Lung (tissue), 12 donors: ENCODE results near the gene MIER3. TPM values are rescaled to one million over a fixed set of nuclear protein-coding genes. Genes with fewer than 3 reads are reported as not detected.
A peak's percentile ranks its signal among the peaks of the same experiment; 100 is the strongest.

ENCODE experiments used
- ATAC-seq: fragments of 200-7000 bp; cut with Tn5 transposase; one replicate; pipeline ENCODE4 v1.9.1; 2020; ENCODE audit warnings: moderate number of reproducible peaks; ENCODE audit not compliant: insufficient read depth, low FRiP score
- DNase-seq, 3 donors: peaks; one replicate each; pipeline ENCODE4 v3.0.0-alpha.2; 2013 to 2017
- H3K27ac ChIP-seq, 2 donors: one replicate each; pipeline ENCODE4 v1.5.1; 2013; ENCODE audit warnings: mild to moderate bottlenecking in 2 of 2, moderate library complexity in 2 of 2, control low read depth in 1 of 2, inconsistent platforms in 1 of 2, low read depth in 1 of 2, low read length in 1 of 2
- H3K27me3 ChIP-seq, 3 donors: one replicate each; pipeline ENCODE4 v1.5.1; 2013; ENCODE audit warnings: low read length in 2 of 3; ENCODE audit not compliant: control insufficient read depth in 3 of 3, insufficient read depth in 3 of 3
- H3K36me3 ChIP-seq, 4 donors: one replicate each; pipeline ENCODE4 v1.5.1; 2013; ENCODE audit warnings: low read length in 4 of 4, mild to moderate bottlenecking in 1 of 4, moderate library complexity in 1 of 4; ENCODE audit not compliant: control insufficient read depth in 4 of 4, insufficient read depth in 4 of 4
- H3K4me1 ChIP-seq, 5 donors: one replicate each; pipeline ENCODE4 v1.5.1; 2013; ENCODE audit warnings: low read length in 5 of 5, mild to moderate bottlenecking in 2 of 5, moderate library complexity in 1 of 5; ENCODE audit not compliant: control insufficient read depth in 5 of 5, insufficient read depth in 5 of 5
- H3K4me3 ChIP-seq: one replicate; pipeline ENCODE4 v1.5.1; 2013; ENCODE audit warnings: mild to moderate bottlenecking, control low read depth, moderate library complexity
- H3K9ac ChIP-seq, 2 donors: one replicate each; pipeline ENCODE4 v1.5.1; 2013; ENCODE audit warnings: low read length in 2 of 2, control low read depth in 1 of 2; ENCODE audit not compliant: insufficient read depth in 1 of 2
- H3K9me3 ChIP-seq, 4 donors: one replicate each; pipeline ENCODE4 v1.5.1; 2013; ENCODE audit warnings: low read length in 3 of 4, mild to moderate bottlenecking in 1 of 4, moderate library complexity in 1 of 4; ENCODE audit not compliant: control insufficient read depth in 4 of 4, insufficient read depth in 3 of 4
- WGBS, 2 donors: extraction: QIAGEN DNeasy Blood & Tissue Kit; methylation state at CpG; one replicate each; pipeline ENCODE4 v1.1.7; 2013; 5-methylcytosine and 5-hydroxymethylcytosine counted together
- polyA plus RNA-seq, 2 donors: library from polyadenylated mRNA; stranded (reverse); fragments of 200-250 nt; gene quantifications; one replicate each; pipeline ENCODE4 v1.2.1, GENCODE V29; 2013
- total RNA-seq, 2 donors: library from RNA; depleted of rRNA in 1 of 2; stranded (reverse); fragments of >200 nt in 1 of 2; gene quantifications; one replicate each; pipeline ENCODE4 v1.2.1, GENCODE V29; 2014 to 2021
- TF ChIP-seq, protein P1 (sequence below): IDR thresholded peaks from 2 replicates; pipeline ENCODE4 v1.5.1; 2012; ENCODE audit warnings: mild to moderate bottlenecking; ENCODE audit errors: control extremely low read depth, extremely low read depth
- donor health status: control.
- donor health status: control.
- donor health status: Bipolar disorder and iron deficiency.
- donor health status: healthy.
- donor health status: DM: yes; HTN: yes; CAD: no.

The MIER3 gene
- total and polyA plus RNA-seq, 4 donors, result 4.9 to 26.7 (median 10.6) TPM

DNA sequence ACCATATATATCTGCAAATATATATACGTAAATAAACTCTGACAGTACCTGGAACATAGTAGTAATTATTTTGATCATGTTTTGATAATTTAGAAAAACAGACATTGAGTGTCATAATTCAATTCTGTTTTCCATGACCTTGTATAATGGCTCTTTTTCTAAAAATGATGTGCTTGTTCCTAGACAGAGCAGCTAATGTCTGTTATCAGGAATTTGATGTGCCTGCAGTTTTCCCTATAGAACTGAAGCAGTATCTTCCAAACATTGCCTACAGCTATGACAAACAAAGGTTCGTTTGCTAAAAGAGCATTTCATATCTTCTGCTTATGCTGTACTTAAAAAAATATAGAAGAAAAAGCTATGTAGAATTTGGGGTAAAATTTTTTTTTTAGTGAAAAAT is 37.2 kb downstream of the MIER3 start:
- TF ChIP-seq, protein P1, sequence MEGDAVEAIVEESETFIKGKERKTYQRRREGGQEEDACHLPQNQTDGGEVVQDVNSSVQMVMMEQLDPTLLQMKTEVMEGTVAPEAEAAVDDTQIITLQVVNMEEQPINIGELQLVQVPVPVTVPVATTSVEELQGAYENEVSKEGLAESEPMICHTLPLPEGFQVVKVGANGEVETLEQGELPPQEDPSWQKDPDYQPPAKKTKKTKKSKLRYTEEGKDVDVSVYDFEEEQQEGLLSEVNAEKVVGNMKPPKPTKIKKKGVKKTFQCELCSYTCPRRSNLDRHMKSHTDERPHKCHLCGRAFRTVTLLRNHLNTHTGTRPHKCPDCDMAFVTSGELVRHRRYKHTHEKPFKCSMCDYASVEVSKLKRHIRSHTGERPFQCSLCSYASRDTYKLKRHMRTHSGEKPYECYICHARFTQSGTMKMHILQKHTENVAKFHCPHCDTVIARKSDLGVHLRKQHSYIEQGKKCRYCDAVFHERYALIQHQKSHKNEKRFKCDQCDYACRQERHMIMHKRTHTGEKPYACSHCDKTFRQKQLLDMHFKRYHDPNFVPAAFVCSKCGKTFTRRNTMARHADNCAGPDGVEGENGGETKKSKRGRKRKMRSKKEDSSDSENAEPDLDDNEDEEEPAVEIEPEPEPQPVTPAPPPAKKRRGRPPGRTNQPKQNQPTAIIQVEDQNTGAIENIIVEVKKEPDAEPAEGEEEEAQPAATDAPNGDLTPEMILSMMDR, result no peak
- peaks cover 0 to 9% (median 1%) of the 10 kb centered on the region in 4 donors for H3K36me3 ChIP-seq
- H3K27ac ChIP-seq, result no peak overlapping the region
- 93 to 96% methylated on average over 2 of the region's 2 CpGs for WGBS, 2 donors
- DNase-seq (no peak), ATAC-seq (no peak)
- H3K27me3 ChIP-seq, result no peaks in the 10 kb centered on the region
- H3K4me3 ChIP-seq, result no peak overlapping the region
- H3K4me1 ChIP-seq, result peaks cover 0 to 9% (median 3%) of the 10 kb centered on the region in 5 donors
- no peaks in the 10 kb centered on the region for H3K9me3 ChIP-seq
- H3K9ac ChIP-seq, result no peak overlapping the region

DNA sequence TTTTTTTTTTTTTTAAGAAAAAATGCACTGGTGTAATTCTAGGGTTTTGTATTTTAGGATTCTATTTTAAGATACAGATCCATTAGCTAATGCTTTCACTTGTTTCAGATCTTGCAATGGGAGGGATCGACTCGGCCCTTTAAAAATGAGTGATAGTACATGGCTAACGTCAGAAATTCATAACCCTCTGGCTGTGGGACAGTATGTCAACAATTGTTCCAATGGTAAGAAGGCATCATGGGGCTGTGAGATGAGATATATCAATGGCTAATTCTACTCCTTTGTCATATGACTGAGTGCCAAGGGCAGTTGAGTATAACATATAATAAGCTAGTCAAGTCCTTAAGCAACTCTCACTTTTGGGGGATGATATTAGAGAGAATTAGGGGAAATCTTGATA is 38.2 kb downstream of the MIER3 start:
- no peak for DNase-seq
- H3K36me3 ChIP-seq, result peaks cover 0 to 9% (median 1%) of the 10 kb centered on the region in 4 donors
- H3K4me3 ChIP-seq, result no peak overlapping the region
- H3K27me3 ChIP-seq, result no peaks in the 10 kb centered on the region
- no peak overlapping the region for H3K9ac ChIP-seq
- H3K27ac ChIP-seq, result no peak overlapping the region
- no peak for ATAC-seq
- no peaks in the 10 kb centered on the region for H3K9me3 ChIP-seq
- TF ChIP-seq, protein P1, result no peak
- peaks cover 0 to 9% (median 3%) of the 10 kb centered on the region in 5 donors for H3K4me1 ChIP-seq
- 97 to 99% methylated on average over 3 of the region's 3 CpGs for WGBS, 2 donors

DNA sequence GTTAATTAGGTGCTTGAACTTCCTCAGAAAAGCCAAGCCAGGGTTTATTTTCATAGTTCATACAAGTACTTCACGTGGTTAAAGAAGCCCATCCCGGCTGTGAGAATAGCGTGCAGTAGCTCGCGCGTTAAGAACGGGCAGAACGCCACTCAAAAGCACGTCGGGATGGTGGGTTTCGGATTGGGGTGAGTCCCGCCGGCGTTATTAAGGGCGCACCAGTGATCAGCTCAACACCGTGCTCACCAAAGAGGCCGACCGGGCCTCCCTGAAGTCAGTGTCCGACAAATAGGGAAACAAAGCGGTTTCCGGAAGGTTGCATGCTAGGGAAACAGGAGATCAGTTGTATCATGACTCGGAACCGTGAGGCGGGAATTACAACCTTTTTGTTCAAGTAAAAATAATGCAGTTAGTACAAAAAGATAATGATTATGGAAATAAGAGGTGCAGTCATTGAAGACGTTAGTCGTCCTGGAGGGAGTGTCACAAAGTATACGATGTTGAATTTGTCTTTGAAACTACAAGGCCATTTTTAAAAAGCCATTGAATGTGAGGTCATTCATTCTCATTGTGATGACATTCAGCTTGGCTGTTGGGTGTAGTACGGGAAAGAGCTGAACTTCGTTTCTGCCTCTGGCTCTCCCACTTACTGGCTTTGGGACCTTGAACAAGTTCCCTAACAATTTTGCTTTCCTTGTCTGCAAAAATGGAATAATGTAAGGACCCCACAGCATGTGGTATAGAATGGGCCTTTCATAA is 41.5 kb downstream of the MIER3 start:
- H3K9ac ChIP-seq, result peak overlapping the region; percentile 92 to 96
- 0 to 1% methylated on average over 29 of the region's 29 CpGs for WGBS, 2 donors
- H3K4me3 ChIP-seq, result peak overlapping the region; percentile 53
- DNase-seq (peak in 2 of 3 donors; percentile 60 to 67), ATAC-seq (peak; percentile 3)
- H3K27ac ChIP-seq, result peak overlapping the region; percentile 90 to 95
- TF ChIP-seq, protein P1, result no peak
- H3K27me3 ChIP-seq, result no peaks in the 10 kb centered on the region
- no peaks in the 10 kb centered on the region for H3K9me3 ChIP-seq
- H3K4me1 ChIP-seq, result peaks cover 0 to 11% (median 3%) of the 10 kb centered on the region in 5 donors
- peaks cover 0 to 6% (median 0%) of the 10 kb centered on the region in 4 donors for H3K36me3 ChIP-seq
